Activated B cell treated with CpG ODN at 0.5 μM for 24 hours (primary cell): Measurements from ENCODE around the gene EPB41L3. TPM values are rescaled to one million over a fixed set of nuclear protein-coding genes. Genes with fewer than 3 reads are reported as not detected.

Experiments used
- ATAC-seq: fragments of 200-7000 bp; cut with Tn5 transposase; one replicate; pipeline ENCODE4 v1.10.0; 2021; ENCODE audit warnings: low read depth, mild to moderate bottlenecking, moderate library complexity
- CTCF ChIA-PET: fragments of 350-600 bp; sonication (Branson Sonifier 250); formaldehyde crosslinking; loops from one replicate; lab custom pipeline; 2021; ENCODE audit warnings: antibody characterized with exemption; lab: Charles Lee
- POLR2A ChIA-PET: fragments of 350-600 bp; sonication (Branson Sonifier 250); formaldehyde crosslinking; loops from one replicate; lab custom pipeline; 2021; ENCODE audit warnings: antibody characterized with exemption; lab: Charles Lee
- DNase-seq: peaks from one replicate; pipeline ENCODE4 v3.0.0; 2022
- H3K27ac Mint-ChIP-seq: one replicate; pipeline ENCODE4 v1.8.0; 2020; ENCODE audit warnings: mixed read lengths
- H3K27me3 Mint-ChIP-seq: one replicate; pipeline ENCODE4 v1.8.0; 2021; ENCODE audit warnings: mixed read lengths
- H3K36me3 Mint-ChIP-seq: one replicate; pipeline ENCODE4 v1.8.0; 2021; ENCODE audit warnings: low read depth, mixed read lengths
- H3K4me1 Mint-ChIP-seq: one replicate; pipeline ENCODE4 v1.8.0; 2021; ENCODE audit warnings: mixed read lengths
- H3K4me3 Mint-ChIP-seq: one replicate; pipeline ENCODE4 v1.8.0; 2020; ENCODE audit warnings: mild to moderate bottlenecking, mixed read lengths
- H3K9me3 Mint-ChIP-seq: one replicate; pipeline ENCODE4 v1.8.0; 2020; ENCODE audit warnings: mixed read lengths
- CTCF ChIP-seq: fragments of 200-600 bp; IDR thresholded peaks from one replicate; pipeline ENCODE4 v1.8.0; 2022; ENCODE audit warnings: antibody characterized with exemption, mild to moderate bottlenecking
- intact Hi-C: fragments of 100-400 bp; cut with micrococcal nuclease; formaldehyde crosslinking; loops from one replicate; pipeline ENCODE4 v1.15.1; 2024
- total RNA-seq: library from RNA; stranded (reverse); gene quantifications from 2 replicates; pipeline ENCODE4 v1.2.3, GENCODE V29; 2022

The EPB41L3 gene
- total RNA-seq, 1 donor from 2014 or later: 0.73 TPM

- no peaks in the 10 kb centered on the region for H3K4me1 Mint-ChIP-seq
- CTCF ChIA-PET: no interaction called here
- intact Hi-C loops: loop anchor here (2.0 to 10.0 kb wide), 4 partner anchors 188 to 1100 kb away; no protein-coding TSS in a partner anchor
- H3K4me3 Mint-ChIP-seq: no peak overlapping the region
- ATAC-seq (no peak), DNase-seq (no peak)
- no peak for TF ChIP-seq CTCF
- no peak overlapping the region for H3K27ac Mint-ChIP-seq
- POLR2A ChIA-PET: no interaction called here
- no peaks in the 10 kb centered on the region for H3K36me3 Mint-ChIP-seq
- H3K27me3 Mint-ChIP-seq: peaks cover 3% of the 10 kb centered on the region
- H3K9me3 Mint-ChIP-seq: no peaks in the 10 kb centered on the region
These were observed 118.7 kb downstream of the EPB41L3 start for GRCh38 chr18:5424903-5425664.

GRCh38 chr18:5422626-5423025, 121.2 kb downstream of the EPB41L3 start:
- TF ChIP-seq CTCF: no peak
- H3K4me3 Mint-ChIP-seq: no peak overlapping the region
- ChIA-PET POLR2A (no interaction called here), CTCF (no interaction called here)
- no peaks in the 10 kb centered on the region for H3K4me1 Mint-ChIP-seq
- no peaks in the 10 kb centered on the region for H3K36me3 Mint-ChIP-seq
- H3K27ac Mint-ChIP-seq: no peak overlapping the region
- H3K27me3 Mint-ChIP-seq: peaks cover 7% of the 10 kb centered on the region
- no peak for ATAC-seq
- no peaks in the 10 kb centered on the region for H3K9me3 Mint-ChIP-seq
- no peak for DNase-seq
- intact Hi-C loops: loop anchor here (10.0 kb wide), 1 partner anchor 1102 kb away; no protein-coding TSS in a partner anchor

GRCh38 chr18:5421981-5422380, 121.8 kb downstream of the EPB41L3 start:
- no peak for TF ChIP-seq CTCF
- DNase-seq (no peak), ATAC-seq (no peak)
- ChIA-PET POLR2A (no interaction called here), CTCF (no interaction called here)
- intact Hi-C loops: loop anchor here (10.0 kb wide), 1 partner anchor 1103 kb away; no protein-coding TSS in a partner anchor
- H3K27ac Mint-ChIP-seq: no peak overlapping the region
- no peaks in the 10 kb centered on the region for H3K4me1 Mint-ChIP-seq
- peaks cover 7% of the 10 kb centered on the region for H3K27me3 Mint-ChIP-seq
- no peaks in the 10 kb centered on the region for H3K36me3 Mint-ChIP-seq
- H3K4me3 Mint-ChIP-seq: no peak overlapping the region
- no peaks in the 10 kb centered on the region for H3K9me3 Mint-ChIP-seq

GRCh38 chr18:5420906-5421305, 122.9 kb downstream of the EPB41L3 start:
- POLR2A ChIA-PET: interaction anchor here (0.7 kb wide), 1 partner anchor 8 kb away, joined by 6 read pairs; no protein-coding TSS in a partner anchor
- Mint-ChIP-seq H3K36me3 (no peaks in the 10 kb centered on the region), H3K27me3 (peaks cover 13% of the 10 kb centered on the region), H3K4me1 (no peaks in the 10 kb centered on the region), H3K9me3 (no peaks in the 10 kb centered on the region), H3K4me3 (no peak overlapping the region), H3K27ac (no peak overlapping the region)
- no peak for ATAC-seq
- no peak for DNase-seq
- intact Hi-C loops: loop anchor here (10.0 kb wide), 1 partner anchor 1104 kb away; no protein-coding TSS in a partner anchor
- CTCF ChIA-PET: no interaction called here
- TF ChIP-seq CTCF: no peak

GRCh38 chr18:5419601-5420000, 124.2 kb downstream of the EPB41L3 start:
- peaks cover 16% of the 10 kb centered on the region for H3K27me3 Mint-ChIP-seq
- H3K9me3 Mint-ChIP-seq: no peaks in the 10 kb centered on the region
- intact Hi-C loops: no loop called here
- ATAC-seq (no peak), DNase-seq (no peak)
- H3K4me1 Mint-ChIP-seq: no peaks in the 10 kb centered on the region
- H3K27ac Mint-ChIP-seq: no peak overlapping the region
- no peak for TF ChIP-seq CTCF
- no peaks in the 10 kb centered on the region for H3K36me3 Mint-ChIP-seq
- CTCF ChIA-PET: no interaction called here
- POLR2A ChIA-PET: no interaction called here
- no peak overlapping the region for H3K4me3 Mint-ChIP-seq
